C4-2B (cell line): ENCODE data around the gene ACER3.

ENCODE experiments used
- H3K27ac ChIP-seq: fragments of 450-650 bp; 2 replicates; pipeline ENCODE4 v1.5.1; 2017
- ZFX ChIP-seq: fragments of 450-650 bp; IDR thresholded peaks from 2 replicates; pipeline ENCODE4 v1.6.1; 2017
- TF ChIP-seq, protein P1 (sequence below): fragments of 450-650 bp; conservative IDR thresholded peaks from 2 replicates; pipeline ENCODE4 v1.5.1; 2017; ENCODE audit warnings: mild to moderate bottlenecking

The ACER3 gene

DNA sequence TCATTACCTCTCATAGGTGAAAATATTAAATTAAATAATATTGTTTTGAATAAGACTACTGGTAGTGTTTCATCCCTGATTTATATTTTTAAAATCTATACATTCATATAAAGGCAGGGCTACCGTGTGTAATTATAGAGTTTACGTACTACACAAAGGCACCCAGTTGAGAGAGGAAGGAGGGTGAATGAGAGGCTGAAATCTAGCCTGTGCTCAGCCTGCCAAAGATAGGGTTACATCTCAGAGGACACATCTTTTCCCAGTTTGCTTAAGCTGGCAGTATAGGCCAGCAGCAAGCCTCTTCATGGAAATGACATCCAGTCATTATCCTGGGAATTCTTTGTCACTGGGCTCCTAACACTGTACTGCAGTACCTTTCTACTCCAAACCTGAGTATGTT, 166.0 kb downstream of the ACER3 start:
- TF ChIP-seq ZFX = no peak
- TF ChIP-seq, protein P1, sequence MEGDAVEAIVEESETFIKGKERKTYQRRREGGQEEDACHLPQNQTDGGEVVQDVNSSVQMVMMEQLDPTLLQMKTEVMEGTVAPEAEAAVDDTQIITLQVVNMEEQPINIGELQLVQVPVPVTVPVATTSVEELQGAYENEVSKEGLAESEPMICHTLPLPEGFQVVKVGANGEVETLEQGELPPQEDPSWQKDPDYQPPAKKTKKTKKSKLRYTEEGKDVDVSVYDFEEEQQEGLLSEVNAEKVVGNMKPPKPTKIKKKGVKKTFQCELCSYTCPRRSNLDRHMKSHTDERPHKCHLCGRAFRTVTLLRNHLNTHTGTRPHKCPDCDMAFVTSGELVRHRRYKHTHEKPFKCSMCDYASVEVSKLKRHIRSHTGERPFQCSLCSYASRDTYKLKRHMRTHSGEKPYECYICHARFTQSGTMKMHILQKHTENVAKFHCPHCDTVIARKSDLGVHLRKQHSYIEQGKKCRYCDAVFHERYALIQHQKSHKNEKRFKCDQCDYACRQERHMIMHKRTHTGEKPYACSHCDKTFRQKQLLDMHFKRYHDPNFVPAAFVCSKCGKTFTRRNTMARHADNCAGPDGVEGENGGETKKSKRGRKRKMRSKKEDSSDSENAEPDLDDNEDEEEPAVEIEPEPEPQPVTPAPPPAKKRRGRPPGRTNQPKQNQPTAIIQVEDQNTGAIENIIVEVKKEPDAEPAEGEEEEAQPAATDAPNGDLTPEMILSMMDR = no peak
- H3K27ac ChIP-seq = no peak overlapping the region

DNA sequence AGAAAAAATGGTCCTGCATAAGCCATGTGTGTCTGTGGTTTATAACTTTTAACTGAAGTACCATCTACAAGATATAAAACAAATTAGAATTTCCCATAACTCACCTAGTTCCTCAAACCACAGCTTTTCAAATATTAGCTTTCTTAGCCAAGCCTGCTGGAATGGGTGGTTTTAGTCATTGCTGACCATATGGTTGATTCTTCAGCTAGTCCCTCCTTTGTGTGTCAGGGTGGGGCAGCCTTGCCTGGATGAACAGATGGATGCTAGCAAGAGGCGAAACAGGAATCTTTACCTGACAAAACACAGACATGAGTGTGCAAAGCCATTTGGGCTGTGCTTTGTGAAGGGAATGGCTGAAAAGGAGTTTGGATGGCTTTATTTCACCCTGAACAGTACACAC, 166.6 kb downstream of the ACER3 start:
- no peak for TF ChIP-seq ZFX
- TF ChIP-seq, protein P1 = no peak
- no peak overlapping the region for H3K27ac ChIP-seq

DNA sequence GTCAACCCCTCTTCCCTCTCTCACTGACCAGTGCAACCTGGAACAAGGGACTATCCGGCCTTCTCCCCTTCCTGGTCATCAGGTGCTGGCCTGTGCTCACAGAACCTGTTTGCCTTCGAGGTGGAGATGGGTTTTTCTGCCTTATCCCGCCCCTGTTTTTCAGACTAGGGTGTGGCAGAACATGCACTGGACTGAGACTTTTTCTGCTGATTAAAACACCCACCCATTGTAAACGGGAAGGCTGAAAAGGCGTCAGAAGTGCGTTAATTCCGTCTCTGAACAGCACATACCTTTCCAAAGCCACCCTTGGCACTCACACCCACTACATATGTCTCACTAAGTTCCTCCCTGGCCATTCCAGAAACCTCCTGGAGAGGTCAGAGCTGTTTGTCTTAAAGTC, 169.1 kb downstream of the ACER3 start:
- TF ChIP-seq ZFX = no peak
- TF ChIP-seq, protein P1 = no peak
- H3K27ac ChIP-seq = no peak overlapping the region

DNA sequence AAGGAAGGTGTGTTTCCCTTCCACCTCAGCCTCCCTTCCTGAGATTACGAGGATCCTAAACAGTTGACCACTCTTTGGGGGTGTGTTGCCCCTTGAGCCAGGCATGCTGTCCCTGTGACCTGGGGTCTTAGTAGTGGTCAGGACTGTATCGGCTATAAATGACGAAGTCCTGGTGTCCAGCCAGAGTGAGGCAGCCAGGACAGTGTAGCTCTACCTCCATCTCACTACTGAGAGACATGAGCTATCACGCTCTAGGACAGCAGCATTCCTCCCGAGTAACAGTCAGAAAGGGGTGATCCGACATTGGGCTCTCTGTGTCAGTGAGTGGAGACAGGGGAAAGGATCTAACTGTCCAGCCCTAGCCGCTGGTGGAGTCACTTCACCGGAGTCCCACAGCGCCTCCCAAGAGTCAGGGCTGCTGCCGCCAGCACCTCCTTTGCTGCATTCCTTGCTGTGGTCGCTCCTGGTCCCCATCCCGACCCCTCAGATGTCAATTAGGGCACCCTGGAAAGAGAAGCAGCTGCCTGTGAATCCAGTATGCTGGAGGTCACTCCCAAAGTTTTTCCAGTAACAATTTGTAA, 170.2 kb downstream of the ACER3 start:
- TF ChIP-seq, protein P1 = no peak
- no peak for TF ChIP-seq ZFX
- H3K27ac ChIP-seq = no peak overlapping the region

DNA sequence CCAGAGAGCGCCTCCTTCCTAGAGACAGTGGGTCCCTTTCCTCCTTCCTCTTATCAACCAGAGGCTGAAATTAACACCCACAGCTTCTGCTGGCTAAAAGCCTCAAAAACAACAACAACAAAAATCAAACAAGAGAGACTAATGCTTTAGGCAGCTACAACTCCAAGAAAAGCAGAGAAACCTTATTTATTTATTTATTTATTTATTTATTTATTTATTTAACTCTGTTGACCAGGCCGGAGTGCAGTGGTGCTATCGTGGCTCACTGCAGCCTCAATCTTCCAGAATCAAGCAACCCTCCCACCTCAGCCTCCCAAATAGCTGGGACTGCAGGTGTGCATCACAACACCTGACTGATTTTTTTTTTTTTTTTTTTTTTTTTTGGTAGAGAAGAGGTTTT, 170.9 kb downstream of the ACER3 start:
- TF ChIP-seq ZFX = no peak
- TF ChIP-seq, protein P1 = no peak
- no peak overlapping the region for H3K27ac ChIP-seq

DNA sequence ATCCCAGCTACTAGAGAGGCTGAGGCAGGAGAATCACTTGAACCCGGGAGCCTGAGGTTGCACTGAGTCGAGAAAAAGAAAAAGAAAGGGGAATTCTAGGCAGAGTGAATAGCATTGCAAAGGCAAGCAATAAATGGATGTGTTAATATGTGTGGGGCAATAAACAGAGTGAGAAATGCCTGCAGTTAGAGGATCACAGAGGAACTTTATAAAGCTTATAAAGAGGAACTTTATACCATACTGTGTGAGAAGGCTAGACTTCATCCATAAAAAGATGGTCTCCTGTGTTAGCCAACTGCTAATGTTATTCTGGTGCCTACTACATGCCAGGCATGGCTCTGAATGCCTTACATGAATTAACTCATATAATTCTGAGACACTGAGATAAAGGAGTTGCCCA, 174.3 kb downstream of the ACER3 start:
- no peak for TF ChIP-seq ZFX
- TF ChIP-seq, protein P1 = no peak
- no peak overlapping the region for H3K27ac ChIP-seq

DNA sequence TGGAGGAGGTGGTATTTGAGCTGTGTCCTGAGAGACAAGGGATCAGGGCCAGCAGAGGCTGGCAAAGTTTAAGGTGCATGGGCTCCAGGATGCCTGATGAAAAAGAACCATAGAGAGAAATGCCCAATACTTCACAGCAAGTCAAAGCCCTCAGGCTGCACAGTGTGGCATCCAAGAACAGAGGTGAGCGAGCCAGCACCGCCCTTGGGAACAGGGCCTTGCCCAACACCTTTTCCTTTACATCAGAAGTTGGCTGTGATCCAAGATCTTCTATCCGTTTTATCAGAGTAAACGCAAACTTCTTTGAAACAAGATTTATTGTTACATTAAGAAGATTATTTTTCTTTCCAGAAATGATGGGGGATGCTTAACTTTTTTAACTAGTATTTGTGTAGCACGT, 174.9 kb downstream of the ACER3 start:
- TF ChIP-seq, protein P1 = no peak
- no peak for TF ChIP-seq ZFX
- no peak overlapping the region for H3K27ac ChIP-seq
